Fibroblast of lung (primary cell): ENCODE results near the gene TRPM3. TPM values are rescaled to one million over a fixed set of nuclear protein-coding genes. Genes with fewer than 3 reads are reported as not detected.

Experiments
- DNase-seq, 2 donors: peaks; one replicate each; pipeline versions ENCODE4 v3.0.0 to v3.0.0-alpha.2; 2010; ENCODE audit warnings: low read depth in 2 of 2
- H2AFZ ChIP-seq: 2 replicates; pipeline ENCODE4 v1.5.1; 2012; ENCODE audit warnings: low read length, control low read depth, inconsistent platforms
- H3K27ac ChIP-seq: 2 replicates; pipeline ENCODE4 v1.5.1; 2011; ENCODE audit warnings: low read length, control low read depth; ENCODE audit not compliant: insufficient read depth
- H3K27me3 ChIP-seq: 2 replicates; pipeline ENCODE4 v1.5.1; 2011; ENCODE audit warnings: mild to moderate bottlenecking, low read length; ENCODE audit not compliant: control insufficient read depth, insufficient read depth
- H3K36me3 ChIP-seq: 2 replicates; pipeline ENCODE4 v1.5.1; 2011; ENCODE audit warnings: low read length; ENCODE audit not compliant: control insufficient read depth, insufficient read depth
- H3K4me1 ChIP-seq: 2 replicates; pipeline ENCODE4 v1.5.1; 2011; ENCODE audit warnings: low read length; ENCODE audit not compliant: control insufficient read depth, insufficient read depth; ENCODE audit errors: extremely low read depth
- H3K4me2 ChIP-seq: 2 replicates; pipeline ENCODE4 v1.5.1; 2011; ENCODE audit warnings: low read length, control low read depth; ENCODE audit not compliant: insufficient read depth; ENCODE audit errors: extremely low read depth
- H3K4me3 ChIP-seq, 4 experiments: fragments of 200-600 bp in 1 of 4; sonication (generic) in 1 of 4; replicated peaks in 1 of 4; 2 replicates each; pipeline ENCODE4 v1.5.1; 2011 to 2016; ENCODE audit warnings: low read length in 4 of 4, low read depth in 3 of 4, mild to moderate bottlenecking in 3 of 4, control low read depth in 2 of 4, inconsistent platforms in 1 of 4, mixed read lengths in 1 of 4; ENCODE audit not compliant: insufficient read depth in 1 of 4; ENCODE audit errors: control extremely low read depth in 1 of 4
- H3K79me2 ChIP-seq: 2 replicates; pipeline ENCODE4 v1.5.1; 2012; ENCODE audit warnings: mild to moderate bottlenecking, low read length, inconsistent platforms; ENCODE audit not compliant: control insufficient read depth, insufficient read depth
- H3K9ac ChIP-seq: 2 replicates; pipeline ENCODE4 v1.5.1; 2011; ENCODE audit warnings: mild to moderate bottlenecking, low read length, control low read depth; ENCODE audit not compliant: insufficient read depth
- H3K9me3 ChIP-seq: 2 replicates; pipeline ENCODE4 v1.5.1; 2012; ENCODE audit warnings: low read depth, low read length; ENCODE audit not compliant: control insufficient read depth, insufficient read depth
- H4K20me1 ChIP-seq: 2 replicates; pipeline ENCODE4 v1.5.1; 2011; ENCODE audit warnings: low read length; ENCODE audit not compliant: control insufficient read depth, insufficient read depth; ENCODE audit errors: extremely low read depth
- CTCF ChIP-seq, 2 donors: IDR thresholded peaks in 1 of 2; conservative IDR thresholded peaks in 1 of 2; 1 replicate in 1 of 2; 2 replicates in 1 of 2; pipeline ENCODE4 v1.5.1; 2011 to 2012; ENCODE audit warnings: low read length in 2 of 2, control low read depth in 1 of 2, inconsistent platforms in 1 of 2, low read depth in 1 of 2, mild to moderate bottlenecking in 1 of 2
- EZH2 ChIP-seq: IDR thresholded peaks from 2 replicates; pipeline ENCODE4 v1.5.1; 2012; ENCODE audit warnings: low read length, control low read depth, mild to moderate bottlenecking; ENCODE audit errors: missing control alignments
- polyA plus RNA-seq, 2 donors: library from polyadenylated mRNA; depleted of rRNA in 1 of 2; stranded (reverse) in 1 of 2; unstranded in 1 of 2; fragments of >200 nt; gene quantifications; 2 replicates each; pipeline ENCODE4 v1.2.1, GENCODE V29; 2011 to 2012; ENCODE audit warnings: missing spikeins in 1 of 2
- total RNA-seq: library from RNA; depleted of rRNA; stranded (reverse); fragments of >200 nt; gene quantifications from 2 replicates; pipeline ENCODE4 v1.2.1, GENCODE V29; 2014

The TRPM3 gene
- total and polyA plus RNA-seq, 2 donors (not counting 1 experiment from before 2014, with no cell fraction given) = 0.05 to 0.50 TPM

- Histone ChIP-seq H3K9me3 (no peaks in the 10 kb centered on the region), H3K36me3 (no peaks in the 10 kb centered on the region), H4K20me1 (no peaks in the 10 kb centered on the region), H3K27me3 (peaks cover 5% of the 10 kb centered on the region), H3K4me1 (no peaks in the 10 kb centered on the region), H2AFZ (no peak overlapping the region), H3K79me2 (no peaks in the 10 kb centered on the region), H3K9ac (no peak overlapping the region), H3K27ac (no peak overlapping the region), H3K4me3 (no peak overlapping the region), H3K4me2 (no peak overlapping the region)
- TF ChIP-seq CTCF (conservative IDR thresholded peaks at IDR 0.05 in 1 of 2, IDR thresholded peaks at IDR 0.05 in 1 of 2; ENCODE audit: low read depth in 1 of 2, low read length in 2 of 2) (no peak), EZH2 (no peak)
- no peak for DNase-seq
These were observed 259.6 kb downstream of the TRPM3 start for GRCh38 chr9:70861797-70862196.

- DNase-seq = no peak
- Histone ChIP-seq H3K4me3 (no peak overlapping the region), H3K36me3 (no peaks in the 10 kb centered on the region), H3K27ac (no peak overlapping the region), H4K20me1 (no peaks in the 10 kb centered on the region), H3K27me3 (peaks cover 5% of the 10 kb centered on the region), H3K4me1 (no peaks in the 10 kb centered on the region), H3K9ac (no peak overlapping the region), H3K4me2 (no peak overlapping the region), H3K9me3 (no peaks in the 10 kb centered on the region), H2AFZ (no peak overlapping the region), H3K79me2 (no peaks in the 10 kb centered on the region)
- no peak for TF ChIP-seq CTCF (conservative IDR thresholded peaks at IDR 0.05 in 1 of 2, IDR thresholded peaks at IDR 0.05 in 1 of 2; ENCODE audit: low read depth in 1 of 2, low read length in 2 of 2)
- no peak for TF ChIP-seq EZH2
These were observed 260.0 kb downstream of the TRPM3 start for GRCh38 chr9:70861376-70861775.

GRCh38 chr9:70859694-70860093, 261.7 kb downstream of the TRPM3 start:
- H4K20me1 ChIP-seq = no peaks in the 10 kb centered on the region
- H3K36me3 ChIP-seq = no peaks in the 10 kb centered on the region
- H3K79me2 ChIP-seq = no peaks in the 10 kb centered on the region
- H3K4me1 ChIP-seq = no peaks in the 10 kb centered on the region
- H3K9me3 ChIP-seq = no peaks in the 10 kb centered on the region
- no peak overlapping the region for H2AFZ ChIP-seq
- H3K4me2 ChIP-seq = no peak overlapping the region
- TF ChIP-seq CTCF (conservative IDR thresholded peaks at IDR 0.05 in 1 of 2, IDR thresholded peaks at IDR 0.05 in 1 of 2; ENCODE audit: low read depth in 1 of 2, low read length in 2 of 2) = no peak
- no peak for DNase-seq
- H3K4me3 ChIP-seq = no peak overlapping the region
- H3K27me3 ChIP-seq = peaks cover 5% of the 10 kb centered on the region
- H3K27ac ChIP-seq = no peak overlapping the region
- no peak overlapping the region for H3K9ac ChIP-seq
